Measurements from ENCODE around the gene WDR47.

DNA sequence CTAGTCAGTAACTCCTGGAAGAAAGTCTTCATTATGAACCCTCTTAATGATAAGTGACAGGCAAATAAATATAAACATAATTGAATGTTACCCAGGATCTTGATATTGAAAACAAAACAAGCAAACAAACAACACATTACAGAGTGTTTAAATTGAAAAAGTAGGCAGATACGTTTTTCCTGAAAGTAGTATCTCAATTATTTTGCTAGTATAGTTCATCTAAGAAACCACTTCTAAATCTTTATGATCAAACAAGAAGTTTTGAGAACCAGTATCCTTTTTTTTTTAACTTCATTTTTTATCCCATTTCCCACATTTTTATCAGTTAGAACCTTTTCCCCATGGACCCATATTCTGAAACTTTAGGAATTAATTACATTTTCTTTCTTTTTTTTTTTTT lies 3.7 kb upstream of the WDR47 start:
- TF ChIP-seq, protein P1, sequence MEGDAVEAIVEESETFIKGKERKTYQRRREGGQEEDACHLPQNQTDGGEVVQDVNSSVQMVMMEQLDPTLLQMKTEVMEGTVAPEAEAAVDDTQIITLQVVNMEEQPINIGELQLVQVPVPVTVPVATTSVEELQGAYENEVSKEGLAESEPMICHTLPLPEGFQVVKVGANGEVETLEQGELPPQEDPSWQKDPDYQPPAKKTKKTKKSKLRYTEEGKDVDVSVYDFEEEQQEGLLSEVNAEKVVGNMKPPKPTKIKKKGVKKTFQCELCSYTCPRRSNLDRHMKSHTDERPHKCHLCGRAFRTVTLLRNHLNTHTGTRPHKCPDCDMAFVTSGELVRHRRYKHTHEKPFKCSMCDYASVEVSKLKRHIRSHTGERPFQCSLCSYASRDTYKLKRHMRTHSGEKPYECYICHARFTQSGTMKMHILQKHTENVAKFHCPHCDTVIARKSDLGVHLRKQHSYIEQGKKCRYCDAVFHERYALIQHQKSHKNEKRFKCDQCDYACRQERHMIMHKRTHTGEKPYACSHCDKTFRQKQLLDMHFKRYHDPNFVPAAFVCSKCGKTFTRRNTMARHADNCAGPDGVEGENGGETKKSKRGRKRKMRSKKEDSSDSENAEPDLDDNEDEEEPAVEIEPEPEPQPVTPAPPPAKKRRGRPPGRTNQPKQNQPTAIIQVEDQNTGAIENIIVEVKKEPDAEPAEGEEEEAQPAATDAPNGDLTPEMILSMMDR (IDR thresholded peaks at IDR 0.05; ENCODE audit: poor library complexity) = no peak
- no peak for TF ChIP-seq EZH2 (IDR thresholded peaks at IDR 0.05; ENCODE audit: borderline replicate concordance)
